SK-N-SH treated with all-trans-retinoic acid at 6 μM for 48 hours (cell line): Measurements from ENCODE around the gene IL5.

Source experiments
- ATAC-seq: fragments of 200-7000 bp; cut with Tn5 transposase; 3 replicates; pipeline ENCODE4 v1.9.1; 2020; ENCODE audit warnings: mild to moderate bottlenecking, moderate library complexity
- ARNTL ChIP-seq: fragments of 450-650 bp; formaldehyde crosslinking; IDR thresholded peaks from 2 replicates; pipeline ENCODE4 v1.5.0; 2020; ENCODE audit warnings: low read depth, mild to moderate bottlenecking, moderate library complexity, borderline replicate concordance
- BACH2 ChIP-seq: fragments of 250-450 bp; sonication (Bioruptor Pico); IDR thresholded peaks from 2 replicates; pipeline ENCODE4 v1.9.0; 2021; ENCODE audit warnings: mild to moderate bottlenecking, borderline replicate concordance
- CSDC2 ChIP-seq: fragments of 250-450 bp; sonication (Bioruptor Pico); IDR thresholded peaks from 2 replicates; pipeline ENCODE4 v1.5.0; 2020; ENCODE audit warnings: mild to moderate bottlenecking, moderate library complexity
- ESRRG ChIP-seq: fragments of 250-450 bp; sonication (Bioruptor Pico); IDR thresholded peaks from 2 replicates; pipeline ENCODE4 v1.6.1; 2021; ENCODE audit warnings: mild to moderate bottlenecking
- GLIS3 ChIP-seq: fragments of 250-450 bp; sonication (Bioruptor Pico); IDR thresholded peaks from 2 replicates; pipeline ENCODE4 v1.5.0; 2020; ENCODE audit warnings: mild to moderate bottlenecking, moderate library complexity
- ISL1 ChIP-seq: fragments of 250-450 bp; sonication (Bioruptor Pico); IDR thresholded peaks from 2 replicates; pipeline ENCODE4 v2.1.2; 2022; ENCODE audit warnings: mild to moderate bottlenecking, moderate library complexity
- OSR1 ChIP-seq: fragments of 250-450 bp; sonication (Bioruptor Pico); IDR thresholded peaks from 2 replicates; pipeline ENCODE4 v1.8.0; 2022; ENCODE audit warnings: moderate library complexity, mild to moderate bottlenecking, inconsistent platforms
- PPARA ChIP-seq: fragments of 250-450 bp; sonication (Bioruptor Pico); IDR thresholded peaks from 2 replicates; pipeline ENCODE4 v1.5.0; 2020; ENCODE audit warnings: mild to moderate bottlenecking, borderline replicate concordance
- RARB ChIP-seq: fragments of 250-450 bp; sonication (Bioruptor Pico); IDR thresholded peaks from 2 replicates; pipeline ENCODE4 v1.8.0; 2021; ENCODE audit warnings: mild to moderate bottlenecking, moderate library complexity
- SNAI2 ChIP-seq: fragments of 250-450 bp; sonication (Bioruptor Pico); IDR thresholded peaks from 2 replicates; pipeline ENCODE4 v1.5.0; 2020; ENCODE audit warnings: mild to moderate bottlenecking, moderate library complexity
- TCF4 ChIP-seq: fragments of 250-450 bp; sonication (Bioruptor Pico); IDR thresholded peaks from 2 replicates; pipeline ENCODE4 v1.8.0; 2021; ENCODE audit warnings: mild to moderate bottlenecking, moderate library complexity, borderline replicate concordance
- TOX ChIP-seq: fragments of 250-450 bp; sonication (Bioruptor Pico); IDR thresholded peaks from 2 replicates; pipeline ENCODE4 v1.8.0; 2021; ENCODE audit warnings: mild to moderate bottlenecking, moderate library complexity, borderline replicate concordance
- TSHZ2 ChIP-seq: fragments of 250-450 bp; sonication (Bioruptor Pico); IDR thresholded peaks from 2 replicates; pipeline ENCODE4 v1.5.0; 2020; ENCODE audit warnings: mild to moderate bottlenecking, moderate library complexity
- ZC3H10 ChIP-seq: fragments of 250-450 bp; sonication (Bioruptor Pico); IDR thresholded peaks from 2 replicates; pipeline ENCODE4 v1.5.1; 2021; ENCODE audit warnings: mild to moderate bottlenecking, moderate library complexity
- ZFP3 ChIP-seq: fragments of 250-450 bp; sonication (Bioruptor Pico); IDR thresholded peaks from 2 replicates; pipeline ENCODE4 v1.5.0; 2020; ENCODE audit warnings: mild to moderate bottlenecking, moderate library complexity
- ZFP30 ChIP-seq: fragments of 450-650 bp; formaldehyde crosslinking; IDR thresholded peaks from 2 replicates; pipeline ENCODE4 v1.5.0; 2022; ENCODE audit warnings: mild to moderate bottlenecking, moderate library complexity
- ZNF565 ChIP-seq: fragments of 450-650 bp; formaldehyde crosslinking; conservative IDR thresholded peaks from 2 replicates; pipeline ENCODE4 v1.5.0; 2020; ENCODE audit warnings: low read depth, mild to moderate bottlenecking, moderate library complexity
- ZNF70 ChIP-seq: fragments of 450-650 bp; formaldehyde crosslinking; IDR thresholded peaks from 2 replicates; pipeline ENCODE4 v1.5.0; 2020; ENCODE audit warnings: mild to moderate bottlenecking, moderate library complexity
- ZNF8 ChIP-seq: fragments of 450-650 bp; formaldehyde crosslinking; IDR thresholded peaks from 2 replicates; pipeline ENCODE4 v1.5.0; 2020; ENCODE audit warnings: mild to moderate bottlenecking, moderate library complexity
- TF ChIP-seq, protein P1 (sequence below): fragments of 250-450 bp; sonication (Bioruptor Pico); IDR thresholded peaks from 2 replicates; pipeline ENCODE4 v1.5.1; 2021; ENCODE audit warnings: mild to moderate bottlenecking, moderate library complexity
- TF ChIP-seq, protein P2 (sequence below): fragments of 250-450 bp; sonication (Bioruptor Pico); IDR thresholded peaks from 2 replicates; pipeline ENCODE4 v1.8.0; 2020; ENCODE audit warnings: mild to moderate bottlenecking, moderate library complexity, borderline replicate concordance
- TF ChIP-seq, protein P3 (sequence below): fragments of 250-450 bp; sonication (Bioruptor Pico); IDR thresholded peaks from 2 replicates; pipeline ENCODE4 v1.5.1; 2020; ENCODE audit warnings: low read depth, mild to moderate bottlenecking, moderate library complexity
- TF ChIP-seq, protein P4 (sequence below): fragments of 250-450 bp; sonication (Bioruptor Pico); IDR thresholded peaks from 2 replicates; pipeline ENCODE4 v1.8.0; 2021; ENCODE audit warnings: low read depth, mild to moderate bottlenecking, moderate library complexity, borderline replicate concordance

Gene IL5

GRCh38 chr5:132496631-132497487, 46.5 kb downstream of the IL5 start:
- ATAC-seq: peak; percentile 80
- TF ChIP-seq SNAI2 (CRISPR knock-in tag) (no peak), ZNF70 (CRISPR knock-in tag) (no peak), ZNF565 (CRISPR knock-in tag) (no peak), PPARA (CRISPR knock-in tag) (no peak), ESRRG (CRISPR knock-in tag) (no peak), OSR1 (CRISPR knock-in tag) (no peak), CSDC2 (no peak), ISL1 (no peak), TCF4 (CRISPR knock-in tag) (0 out of 2 replicates have a peak, but pooled peaks have one; percentile 22)
- TF ChIP-seq, protein P1, sequence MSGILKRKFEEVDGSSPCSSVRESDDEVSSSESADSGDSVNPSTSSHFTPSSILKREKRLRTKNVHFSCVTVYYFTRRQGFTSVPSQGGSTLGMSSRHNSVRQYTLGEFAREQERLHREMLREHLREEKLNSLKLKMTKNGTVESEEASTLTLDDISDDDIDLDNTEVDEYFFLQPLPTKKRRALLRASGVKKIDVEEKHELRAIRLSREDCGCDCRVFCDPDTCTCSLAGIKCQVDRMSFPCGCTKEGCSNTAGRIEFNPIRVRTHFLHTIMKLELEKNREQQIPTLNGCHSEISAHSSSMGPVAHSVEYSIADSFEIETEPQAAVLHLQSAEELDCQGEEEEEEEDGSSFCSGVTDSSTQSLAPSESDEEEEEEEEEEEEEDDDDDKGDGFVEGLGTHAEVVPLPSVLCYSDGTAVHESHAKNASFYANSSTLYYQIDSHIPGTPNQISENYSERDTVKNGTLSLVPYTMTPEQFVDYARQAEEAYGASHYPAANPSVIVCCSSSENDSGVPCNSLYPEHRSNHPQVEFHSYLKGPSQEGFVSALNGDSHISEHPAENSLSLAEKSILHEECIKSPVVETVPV: 0 out of 2 replicates have a peak, but pooled peaks have one; percentile 34
- TF ChIP-seq, protein P2, sequence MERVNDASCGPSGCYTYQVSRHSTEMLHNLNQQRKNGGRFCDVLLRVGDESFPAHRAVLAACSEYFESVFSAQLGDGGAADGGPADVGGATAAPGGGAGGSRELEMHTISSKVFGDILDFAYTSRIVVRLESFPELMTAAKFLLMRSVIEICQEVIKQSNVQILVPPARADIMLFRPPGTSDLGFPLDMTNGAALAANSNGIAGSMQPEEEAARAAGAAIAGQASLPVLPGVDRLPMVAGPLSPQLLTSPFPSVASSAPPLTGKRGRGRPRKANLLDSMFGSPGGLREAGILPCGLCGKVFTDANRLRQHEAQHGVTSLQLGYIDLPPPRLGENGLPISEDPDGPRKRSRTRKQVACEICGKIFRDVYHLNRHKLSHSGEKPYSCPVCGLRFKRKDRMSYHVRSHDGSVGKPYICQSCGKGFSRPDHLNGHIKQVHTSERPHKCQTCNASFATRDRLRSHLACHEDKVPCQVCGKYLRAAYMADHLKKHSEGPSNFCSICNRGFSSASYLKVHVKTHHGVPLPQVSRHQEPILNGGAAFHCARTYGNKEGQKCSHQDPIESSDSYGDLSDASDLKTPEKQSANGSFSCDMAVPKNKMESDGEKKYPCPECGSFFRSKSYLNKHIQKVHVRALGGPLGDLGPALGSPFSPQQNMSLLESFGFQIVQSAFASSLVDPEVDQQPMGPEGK (CRISPR knock-in tag): 0 out of 2 replicates have a peak, but pooled peaks have one; percentile 5
- TF ChIP-seq, protein P3, sequence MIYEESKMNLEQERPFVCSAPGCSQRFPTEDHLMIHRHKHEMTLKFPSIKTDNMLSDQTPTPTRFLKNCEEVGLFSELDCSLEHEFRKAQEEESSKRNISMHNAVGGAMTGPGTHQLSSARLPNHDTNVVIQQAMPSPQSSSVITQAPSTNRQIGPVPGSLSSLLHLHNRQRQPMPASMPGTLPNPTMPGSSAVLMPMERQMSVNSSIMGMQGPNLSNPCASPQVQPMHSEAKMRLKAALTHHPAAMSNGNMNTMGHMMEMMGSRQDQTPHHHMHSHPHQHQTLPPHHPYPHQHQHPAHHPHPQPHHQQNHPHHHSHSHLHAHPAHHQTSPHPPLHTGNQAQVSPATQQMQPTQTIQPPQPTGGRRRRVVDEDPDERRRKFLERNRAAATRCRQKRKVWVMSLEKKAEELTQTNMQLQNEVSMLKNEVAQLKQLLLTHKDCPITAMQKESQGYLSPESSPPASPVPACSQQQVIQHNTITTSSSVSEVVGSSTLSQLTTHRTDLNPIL (CRISPR knock-in tag): peak; percentile 44; the same call in 1 of the 2 replicates

GRCh38 chr5:132496191-132496630, 47.1 kb downstream of the IL5 start:
- peak; percentile 78 for ATAC-seq

GRCh38 chr5:132495667-132496190, 47.6 kb downstream of the IL5 start:
- peak; percentile 68 for ATAC-seq
- TF ChIP-seq TCF4 (CRISPR knock-in tag) (no peak), TOX (CRISPR knock-in tag) (no peak), OSR1 (CRISPR knock-in tag) (no peak), GLIS3 (CRISPR knock-in tag) (no peak), TSHZ2 (CRISPR knock-in tag) (no peak), ZFP3 (CRISPR knock-in tag) (no peak), ZNF8 (CRISPR knock-in tag) (no peak)
- TF ChIP-seq, protein P4, sequence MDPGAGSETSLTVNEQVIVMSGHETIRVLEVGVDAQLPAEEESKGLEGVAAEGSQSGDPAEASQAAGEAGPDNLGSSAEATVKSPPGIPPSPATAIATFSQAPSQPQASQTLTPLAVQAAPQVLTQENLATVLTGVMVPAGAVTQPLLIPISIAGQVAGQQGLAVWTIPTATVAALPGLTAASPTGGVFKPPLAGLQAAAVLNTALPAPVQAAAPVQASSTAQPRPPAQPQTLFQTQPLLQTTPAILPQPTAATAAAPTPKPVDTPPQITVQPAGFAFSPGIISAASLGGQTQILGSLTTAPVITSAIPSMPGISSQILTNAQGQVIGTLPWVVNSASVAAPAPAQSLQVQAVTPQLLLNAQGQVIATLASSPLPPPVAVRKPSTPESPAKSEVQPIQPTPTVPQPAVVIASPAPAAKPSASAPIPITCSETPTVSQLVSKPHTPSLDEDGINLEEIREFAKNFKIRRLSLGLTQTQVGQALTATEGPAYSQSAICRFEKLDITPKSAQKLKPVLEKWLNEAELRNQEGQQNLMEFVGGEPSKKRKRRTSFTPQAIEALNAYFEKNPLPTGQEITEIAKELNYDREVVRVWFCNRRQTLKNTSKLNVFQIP (CRISPR knock-in tag): no peak
- TF ChIP-seq, protein P3 (CRISPR knock-in tag): no peak
- TF ChIP-seq, protein P1: no peak

More at GRCh38 chr5:132496191-132496630, 47.1 kb downstream of the IL5 start:
- TF ChIP-seq SNAI2 (CRISPR knock-in tag) (no peak), CSDC2 (no peak), ZFP30 (no peak), BACH2 (CRISPR knock-in tag) (no peak), GLIS3 (CRISPR knock-in tag) (no peak), RARB (CRISPR knock-in tag) (no peak), ZNF565 (CRISPR knock-in tag) (no peak), ARNTL (no peak), ZNF70 (CRISPR knock-in tag) (no peak), ZC3H10 (no peak), ISL1 (no peak), TOX (CRISPR knock-in tag) (no peak)
- TF ChIP-seq, protein P1: no peak
